ENCODE results near the gene KIFAP3.

GRCh38 chr1:170114906-170115305 is 40.4 kb upstream of the KIFAP3 start:
- TF ChIP-seq, protein P1, sequence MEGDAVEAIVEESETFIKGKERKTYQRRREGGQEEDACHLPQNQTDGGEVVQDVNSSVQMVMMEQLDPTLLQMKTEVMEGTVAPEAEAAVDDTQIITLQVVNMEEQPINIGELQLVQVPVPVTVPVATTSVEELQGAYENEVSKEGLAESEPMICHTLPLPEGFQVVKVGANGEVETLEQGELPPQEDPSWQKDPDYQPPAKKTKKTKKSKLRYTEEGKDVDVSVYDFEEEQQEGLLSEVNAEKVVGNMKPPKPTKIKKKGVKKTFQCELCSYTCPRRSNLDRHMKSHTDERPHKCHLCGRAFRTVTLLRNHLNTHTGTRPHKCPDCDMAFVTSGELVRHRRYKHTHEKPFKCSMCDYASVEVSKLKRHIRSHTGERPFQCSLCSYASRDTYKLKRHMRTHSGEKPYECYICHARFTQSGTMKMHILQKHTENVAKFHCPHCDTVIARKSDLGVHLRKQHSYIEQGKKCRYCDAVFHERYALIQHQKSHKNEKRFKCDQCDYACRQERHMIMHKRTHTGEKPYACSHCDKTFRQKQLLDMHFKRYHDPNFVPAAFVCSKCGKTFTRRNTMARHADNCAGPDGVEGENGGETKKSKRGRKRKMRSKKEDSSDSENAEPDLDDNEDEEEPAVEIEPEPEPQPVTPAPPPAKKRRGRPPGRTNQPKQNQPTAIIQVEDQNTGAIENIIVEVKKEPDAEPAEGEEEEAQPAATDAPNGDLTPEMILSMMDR (IDR thresholded peaks at IDR 0.05), result no peak
- no peak for TF ChIP-seq ZFX (IDR thresholded peaks at IDR 0.05; ENCODE audit: borderline replicate concordance)
